ENCODE data around the gene HS1BP3.

HS1BP3 gene

DNA sequence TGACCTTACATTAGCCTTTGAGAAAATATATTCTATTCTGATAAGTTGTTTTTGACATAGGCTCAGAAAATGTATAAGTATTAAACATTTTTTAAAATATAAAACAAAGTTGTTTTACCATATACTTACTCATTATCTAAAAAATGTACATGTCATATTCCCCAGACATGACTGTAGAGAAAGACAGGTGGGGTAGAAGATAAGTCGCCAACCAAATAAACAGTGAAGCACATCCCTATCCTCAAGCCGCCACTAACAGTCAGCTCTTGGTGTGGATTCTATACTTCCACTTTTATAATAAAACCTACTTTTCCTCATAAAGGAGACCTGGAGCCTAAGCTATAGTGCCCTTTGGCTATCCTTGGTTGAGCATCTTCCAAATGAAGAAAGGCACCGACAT, 42.4 kb upstream of the HS1BP3 start:
- Histone ChIP-seq H3K4me2 (no peak overlapping the region), H3K79me2 (ENCODE audit: insufficient read depth, low read depth) (no peaks in the 10 kb centered on the region), H3K27me3 (ENCODE audit: insufficient read depth, low read depth) (no peaks in the 10 kb centered on the region), H4K20me1 (ENCODE audit: insufficient read depth) (no peaks in the 10 kb centered on the region), H3K9ac (no peak overlapping the region), H2AFZ (ENCODE audit: low read depth) (no peak overlapping the region), H3K36me3 (ENCODE audit: insufficient read depth) (no peaks in the 10 kb centered on the region), H3K27ac (no peak overlapping the region), H3K4me3 (IDR thresholded peaks at IDR 0.05; ENCODE audit: insufficient read depth, low read depth, low read length) (no peak overlapping the region), H3K4me1 (ENCODE audit: low read depth, poor library complexity, severe bottlenecking) (no peaks in the 10 kb centered on the region)
- TF ChIP-seq, protein P1, sequence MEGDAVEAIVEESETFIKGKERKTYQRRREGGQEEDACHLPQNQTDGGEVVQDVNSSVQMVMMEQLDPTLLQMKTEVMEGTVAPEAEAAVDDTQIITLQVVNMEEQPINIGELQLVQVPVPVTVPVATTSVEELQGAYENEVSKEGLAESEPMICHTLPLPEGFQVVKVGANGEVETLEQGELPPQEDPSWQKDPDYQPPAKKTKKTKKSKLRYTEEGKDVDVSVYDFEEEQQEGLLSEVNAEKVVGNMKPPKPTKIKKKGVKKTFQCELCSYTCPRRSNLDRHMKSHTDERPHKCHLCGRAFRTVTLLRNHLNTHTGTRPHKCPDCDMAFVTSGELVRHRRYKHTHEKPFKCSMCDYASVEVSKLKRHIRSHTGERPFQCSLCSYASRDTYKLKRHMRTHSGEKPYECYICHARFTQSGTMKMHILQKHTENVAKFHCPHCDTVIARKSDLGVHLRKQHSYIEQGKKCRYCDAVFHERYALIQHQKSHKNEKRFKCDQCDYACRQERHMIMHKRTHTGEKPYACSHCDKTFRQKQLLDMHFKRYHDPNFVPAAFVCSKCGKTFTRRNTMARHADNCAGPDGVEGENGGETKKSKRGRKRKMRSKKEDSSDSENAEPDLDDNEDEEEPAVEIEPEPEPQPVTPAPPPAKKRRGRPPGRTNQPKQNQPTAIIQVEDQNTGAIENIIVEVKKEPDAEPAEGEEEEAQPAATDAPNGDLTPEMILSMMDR (conservative IDR thresholded peaks at IDR 0.05; ENCODE audit: low read depth, low read length), result no peak

- Histone ChIP-seq H3K36me3 (ENCODE audit: insufficient read depth) (no peaks in the 10 kb centered on the region), H2AFZ (ENCODE audit: low read depth) (no peak overlapping the region), H4K20me1 (ENCODE audit: insufficient read depth) (no peaks in the 10 kb centered on the region), H3K4me1 (ENCODE audit: low read depth, poor library complexity, severe bottlenecking) (no peaks in the 10 kb centered on the region), H3K27ac (no peak overlapping the region), H3K4me2 (no peak overlapping the region), H3K9ac (no peak overlapping the region), H3K27me3 (ENCODE audit: insufficient read depth, low read depth) (no peaks in the 10 kb centered on the region), H3K79me2 (ENCODE audit: insufficient read depth, low read depth) (no peaks in the 10 kb centered on the region), H3K4me3 (IDR thresholded peaks at IDR 0.05; ENCODE audit: insufficient read depth, low read depth, low read length) (no peak overlapping the region)
- TF ChIP-seq, protein P1 (conservative IDR thresholded peaks at IDR 0.05; ENCODE audit: low read depth, low read length), result no peak
Observed at GRCh38 chr2:20692081-20692480, 41.2 kb upstream of the HS1BP3 start.

DNA sequence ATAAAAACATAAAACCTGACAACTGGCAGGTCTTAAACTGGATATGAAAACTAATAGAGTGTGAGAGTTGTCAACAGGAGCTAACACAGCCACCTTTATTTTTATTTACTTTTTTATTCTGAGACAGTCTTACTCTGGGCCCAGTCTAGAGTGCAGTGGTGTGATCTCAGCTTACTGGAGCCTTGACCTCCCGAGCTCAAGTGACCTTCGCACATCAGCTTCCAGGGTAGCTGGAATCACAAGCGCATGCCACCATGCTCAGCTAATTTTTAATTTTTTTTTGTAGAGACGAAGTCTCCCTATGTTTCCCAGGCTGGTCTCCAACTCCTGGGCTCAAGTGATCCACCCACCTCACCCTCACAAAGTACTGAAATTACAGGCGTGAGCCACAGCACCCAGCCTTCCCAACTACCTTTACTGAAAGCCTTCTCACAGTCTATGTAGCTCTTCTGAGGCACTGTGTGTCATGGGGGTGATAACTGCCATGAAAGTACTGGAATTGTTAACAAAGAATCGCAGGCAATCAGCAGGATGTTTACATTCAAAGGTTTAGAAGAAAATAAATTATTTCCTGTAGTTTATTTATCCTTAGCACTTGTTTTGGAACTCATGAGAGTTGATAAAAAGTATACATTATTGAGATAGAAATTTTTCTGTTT, 40.3 kb upstream of the HS1BP3 start:
- Histone ChIP-seq H3K9ac (no peak overlapping the region), H3K36me3 (ENCODE audit: insufficient read depth) (no peaks in the 10 kb centered on the region), H4K20me1 (ENCODE audit: insufficient read depth) (no peaks in the 10 kb centered on the region), H3K27ac (no peak overlapping the region), H3K4me1 (ENCODE audit: low read depth, poor library complexity, severe bottlenecking) (no peaks in the 10 kb centered on the region), H3K4me3 (IDR thresholded peaks at IDR 0.05; ENCODE audit: insufficient read depth, low read depth, low read length) (no peak overlapping the region), H3K4me2 (no peak overlapping the region), H3K79me2 (ENCODE audit: insufficient read depth, low read depth) (no peaks in the 10 kb centered on the region), H3K27me3 (ENCODE audit: insufficient read depth, low read depth) (no peaks in the 10 kb centered on the region), H2AFZ (ENCODE audit: low read depth) (no peak overlapping the region)
- TF ChIP-seq, protein P1 (conservative IDR thresholded peaks at IDR 0.05; ENCODE audit: low read depth, low read length), result no peak

DNA sequence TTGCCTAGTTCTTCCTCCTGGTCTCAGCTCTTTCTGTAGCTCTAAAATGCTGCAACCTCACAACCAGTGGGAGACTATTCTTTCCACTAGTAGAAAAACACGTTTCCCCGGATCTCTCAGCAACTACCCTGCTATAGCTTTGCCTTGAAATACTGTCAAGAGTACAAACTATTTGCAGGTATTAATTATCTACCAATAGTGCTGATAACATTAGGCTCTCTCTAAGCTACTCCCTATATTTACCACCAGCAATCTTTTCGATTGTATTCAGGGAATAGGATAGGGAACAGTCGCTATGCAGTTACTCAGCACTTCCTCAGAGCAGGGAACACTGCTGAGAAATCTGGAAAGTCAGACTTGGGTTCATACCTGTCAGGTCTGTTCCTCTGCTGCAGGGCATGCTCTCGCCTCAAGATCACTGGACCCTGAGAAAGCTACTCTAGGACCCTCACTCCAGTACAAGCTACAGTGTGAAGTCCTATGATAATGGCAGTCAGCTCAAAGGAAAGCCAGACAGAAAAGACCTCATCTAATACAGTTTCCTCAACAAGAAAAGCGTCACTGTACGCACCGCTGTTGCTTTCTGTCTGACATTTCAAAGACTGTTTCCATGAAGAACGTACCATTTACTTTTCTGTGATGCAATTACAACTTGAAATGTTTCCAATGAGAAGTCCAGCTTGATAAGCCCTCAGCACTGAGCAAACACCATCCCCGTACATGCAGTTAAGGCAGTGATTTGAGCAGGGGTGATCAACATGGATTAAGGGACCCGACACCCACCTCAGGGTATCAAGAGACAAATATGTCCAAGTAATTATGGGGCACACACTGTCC, 38.7 kb upstream of the HS1BP3 start:
- TF ChIP-seq, protein P1 (conservative IDR thresholded peaks at IDR 0.05; ENCODE audit: low read depth, low read length), result no peak
- no peak overlapping the region for H3K9ac ChIP-seq
- H3K36me3 ChIP-seq (ENCODE audit: insufficient read depth), result no peaks in the 10 kb centered on the region
- H3K4me3 ChIP-seq (IDR thresholded peaks at IDR 0.05; ENCODE audit: insufficient read depth, low read depth, low read length), result no peak overlapping the region
- no peaks in the 10 kb centered on the region for H3K27me3 ChIP-seq (ENCODE audit: insufficient read depth, low read depth)
- no peaks in the 10 kb centered on the region for H4K20me1 ChIP-seq (ENCODE audit: insufficient read depth)
- H3K4me2 ChIP-seq, result no peak overlapping the region
- H2AFZ ChIP-seq (ENCODE audit: low read depth), result no peak overlapping the region
- no peak overlapping the region for H3K27ac ChIP-seq
- H3K4me1 ChIP-seq (ENCODE audit: low read depth, poor library complexity, severe bottlenecking), result no peaks in the 10 kb centered on the region
- H3K79me2 ChIP-seq (ENCODE audit: insufficient read depth, low read depth), result no peaks in the 10 kb centered on the region

Data from KMS-11 (cell line).